ENCODE data around the gene ADAP1.
"Not testable (repeated sequence)": the region's sequence is repeated elsewhere in the genome, so short reads cannot be mapped to it uniquely, and the experiment has no call there.

ADAP1 gene

GRCh38 chr7:959271-959670, 4.8 kb upstream of the ADAP1 start:
- DNase-seq (ENCODE audit: low spot score): peak; percentile 20

- DNase-seq (ENCODE audit: low spot score): no peak
These were observed 4.0 kb upstream of the ADAP1 start for GRCh38 chr7:958221-959200.

GRCh38 chr7:957418-958220, 3.1 kb upstream of the ADAP1 start:
- DNase-seq (ENCODE audit: low spot score): no peak

- no peak for DNase-seq (ENCODE audit: low spot score)
These were observed 1.6 kb upstream of the ADAP1 start for GRCh38 chr7:956031-956430.

- DNase-seq (ENCODE audit: low spot score): no peak
These were observed 743 bp downstream of the ADAP1 start for GRCh38 chr7:953547-954327.

GRCh38 chr7:952548-953441, 1.7 kb downstream of the ADAP1 start:
- DNase-seq (ENCODE audit: low spot score): no peak

GRCh38 chr7:951881-952547, 2.5 kb downstream of the ADAP1 start:
- no peak for DNase-seq (ENCODE audit: low spot score)

- no peak for DNase-seq (ENCODE audit: low spot score)
These were observed 5.2 kb downstream of the ADAP1 start for GRCh38 chr7:949021-949934.

DNA sequence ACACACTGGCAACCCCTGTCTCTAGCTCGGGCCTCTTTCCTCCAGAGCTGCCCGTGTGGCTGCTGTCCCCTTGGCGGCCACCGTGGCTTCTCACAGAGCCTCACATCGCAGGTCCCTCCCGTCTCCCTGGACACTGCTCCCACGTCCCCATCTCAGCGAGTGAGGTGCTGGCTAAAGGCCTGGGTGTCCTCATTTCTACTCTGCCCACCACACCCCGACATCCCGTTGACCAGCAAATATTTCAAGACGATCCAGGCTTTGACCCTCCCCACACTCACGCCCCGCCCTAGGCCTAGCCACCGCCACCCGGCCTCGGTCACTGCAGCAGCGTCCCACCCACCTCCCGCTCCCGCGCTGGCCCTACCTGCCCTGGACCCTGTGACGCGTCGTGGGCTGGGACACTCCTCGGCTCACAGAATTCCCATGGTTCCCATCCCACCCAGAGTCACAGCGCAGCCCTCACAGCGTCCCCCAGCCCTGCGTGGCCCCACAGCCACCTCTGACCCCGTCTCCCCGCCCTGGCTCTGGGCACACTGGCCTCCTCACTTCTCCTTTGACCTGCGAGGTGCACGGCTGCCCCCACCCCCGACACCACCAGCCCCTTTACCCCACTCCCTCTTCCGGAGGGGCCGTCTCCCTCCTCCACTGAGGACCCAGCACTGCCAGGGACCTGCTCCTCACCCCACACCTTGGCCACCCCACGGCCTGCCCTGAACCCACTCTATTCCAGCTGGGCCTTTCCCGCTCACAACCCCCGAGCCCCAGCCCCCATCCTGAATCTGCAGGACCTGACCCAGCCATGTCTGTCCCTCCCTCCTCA, 6.9 kb downstream of the ADAP1 start:
- DNase-seq (ENCODE audit: low spot score): no peak

- no peak for DNase-seq (ENCODE audit: low spot score)
These were observed 8.1 kb downstream of the ADAP1 start for GRCh38 chr7:946256-946996.

DNA sequence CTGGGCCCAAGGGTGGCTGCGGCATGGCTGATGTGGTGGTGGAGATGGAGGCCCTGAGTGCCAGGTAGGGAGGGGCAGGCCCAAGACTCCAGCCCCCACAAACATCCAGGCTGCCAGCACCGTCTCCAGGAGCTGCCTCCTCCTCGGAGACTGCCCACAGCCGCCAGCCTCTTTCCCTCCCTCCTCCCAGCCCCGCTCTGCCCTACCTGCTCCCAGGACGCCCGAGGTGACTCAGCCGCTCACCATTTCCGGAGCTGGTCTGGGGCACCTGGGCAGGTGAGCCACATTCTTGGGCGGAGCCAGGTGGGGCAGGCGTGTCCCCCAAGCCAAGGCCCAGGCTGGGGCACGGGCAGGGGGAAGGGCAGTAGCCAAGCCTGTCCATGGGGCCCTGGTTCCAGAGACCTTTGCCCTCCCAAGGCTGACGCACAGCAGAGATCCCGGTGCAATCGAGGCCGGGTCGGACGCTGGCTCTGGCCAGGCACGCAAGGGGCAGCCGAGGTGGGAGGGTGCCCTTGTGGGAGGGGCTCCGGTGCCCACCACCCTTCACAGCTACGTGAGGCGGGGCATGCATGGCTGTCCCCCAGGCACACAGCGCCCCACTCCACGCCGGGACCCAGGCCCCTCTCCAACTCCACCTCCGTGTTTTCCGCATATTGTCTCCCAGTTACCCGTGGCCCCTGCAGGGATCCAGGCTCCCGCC, 8.8 kb downstream of the ADAP1 start:
- DNase-seq (ENCODE audit: low spot score): no peak

DNA sequence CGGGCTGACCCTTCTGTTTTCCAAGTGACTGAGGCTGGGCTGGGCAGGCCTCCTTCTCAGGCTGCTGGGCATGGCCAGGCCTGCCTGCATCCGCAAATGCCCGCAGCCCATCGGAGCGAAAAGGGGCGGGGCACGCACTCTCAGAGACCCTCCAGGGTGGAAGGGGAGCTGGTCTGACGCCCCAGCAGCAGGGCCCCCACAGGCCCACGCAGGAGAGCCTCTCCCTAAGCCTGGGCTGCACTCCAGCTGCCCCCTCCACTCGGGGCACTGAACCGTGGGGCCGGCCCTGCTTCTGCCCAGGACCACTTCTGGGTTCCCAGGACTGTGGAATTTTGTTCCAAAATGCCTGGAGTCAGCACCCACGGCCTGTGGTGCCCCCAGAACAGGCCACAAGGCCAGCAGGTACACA, 9.3 kb downstream of the ADAP1 start:
- no peak for DNase-seq (ENCODE audit: low spot score)

GRCh38 chr7:944744-945143, 9.7 kb downstream of the ADAP1 start:
- no peak for DNase-seq (ENCODE audit: low spot score)

DNA sequence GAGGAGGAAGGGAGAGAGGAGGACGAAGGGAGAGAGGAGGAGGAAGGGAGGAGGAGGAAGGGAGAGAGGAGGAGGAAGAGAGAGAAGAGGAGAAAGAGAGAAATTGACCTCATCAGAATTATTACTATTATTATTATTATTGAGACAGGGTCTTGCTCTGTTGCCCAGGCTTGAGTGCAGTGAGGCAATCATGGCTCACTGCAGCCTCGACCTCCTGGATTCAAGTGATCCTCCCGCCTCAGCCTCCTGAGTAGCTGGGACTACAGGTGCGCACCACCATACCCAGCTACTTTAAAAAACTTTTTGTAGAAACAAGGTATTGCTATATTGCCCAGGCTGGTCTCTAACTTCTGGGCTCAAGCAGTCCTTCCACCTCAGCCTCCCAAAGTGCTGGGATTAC, 10.7 kb downstream of the ADAP1 start:
- DNase-seq (ENCODE audit: low spot score): not testable (repeated sequence)

DNA sequence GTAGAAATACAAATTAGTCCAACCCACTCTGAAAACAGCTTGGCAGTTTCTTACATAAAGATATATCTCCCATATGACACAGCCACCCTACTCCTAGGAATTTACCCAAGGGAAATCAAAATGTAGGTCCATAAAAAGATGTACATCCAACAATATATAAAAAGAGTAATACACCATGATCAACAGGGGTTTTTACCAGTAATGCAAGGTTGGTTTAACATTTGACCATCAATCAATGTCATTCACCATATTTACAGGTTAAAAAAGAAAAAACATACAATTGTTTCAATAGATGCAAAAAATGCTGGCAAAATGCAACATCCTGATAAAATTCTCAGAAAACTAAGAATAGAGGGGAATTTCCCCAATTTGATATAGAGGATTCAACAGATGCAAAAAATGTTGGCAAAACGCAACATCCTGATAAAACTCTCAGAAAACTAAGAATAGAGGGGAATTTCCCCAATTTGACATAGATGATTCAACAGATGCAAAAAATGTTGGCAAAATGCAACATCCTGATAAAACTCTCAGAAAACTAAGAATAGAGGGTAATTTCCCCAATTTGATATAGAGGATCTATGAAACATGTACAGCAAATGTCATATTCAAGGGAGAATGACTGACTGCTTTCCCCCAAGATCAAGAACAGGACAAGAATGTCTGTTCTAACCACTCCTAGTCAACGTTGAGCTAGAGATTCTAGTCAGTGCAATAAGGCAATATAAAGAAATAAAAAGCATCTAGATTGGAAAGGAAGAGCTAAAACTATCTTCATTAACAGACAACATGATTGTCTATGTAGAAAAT, 13.7 kb downstream of the ADAP1 start:
- DNase-seq (ENCODE audit: low spot score): no peak

- no peak for DNase-seq (ENCODE audit: low spot score)
These were observed 14.6 kb downstream of the ADAP1 start for GRCh38 chr7:939843-940242.
